OCI-LY1 (cell line): ENCODE results near the gene SLC39A2.

Experiments
- CTCF ChIP-seq: fragments of 200-600 bp; sonication (generic), shearing (Covaris generic); IDR thresholded peaks from 2 replicates; pipeline ENCODE4 v1.5.1; 2017; ENCODE audit warnings: mild to moderate bottlenecking, antibody characterized with exemption, low read length, moderate library complexity, mixed read lengths
- EZH2 ChIP-seq: fragments of 200-600 bp; sonication (generic), shearing (Covaris generic); IDR thresholded peaks from 2 replicates; pipeline ENCODE4 v1.8.0; 2017; ENCODE audit warnings: borderline replicate concordance, mixed run types, mild to moderate bottlenecking, antibody characterized with exemption, low read length, moderate library complexity, mixed read lengths

GRCh38 chr14:20986811-20987210 lies 12.3 kb upstream of the SLC39A2 start:
- no peak for TF ChIP-seq CTCF
- TF ChIP-seq EZH2, result no peak
